ENCODE results near the gene PTPRD. TPM values are rescaled to one million over a fixed set of nuclear protein-coding genes. Genes with fewer than 3 reads are reported as not detected.

PTPRD gene
- total RNA-seq, 3 donors from 2014 or later (not counting 1 experiment from before 2014, with no cell fraction given): 0.05 to 0.68 TPM; not detected in 1

DNA sequence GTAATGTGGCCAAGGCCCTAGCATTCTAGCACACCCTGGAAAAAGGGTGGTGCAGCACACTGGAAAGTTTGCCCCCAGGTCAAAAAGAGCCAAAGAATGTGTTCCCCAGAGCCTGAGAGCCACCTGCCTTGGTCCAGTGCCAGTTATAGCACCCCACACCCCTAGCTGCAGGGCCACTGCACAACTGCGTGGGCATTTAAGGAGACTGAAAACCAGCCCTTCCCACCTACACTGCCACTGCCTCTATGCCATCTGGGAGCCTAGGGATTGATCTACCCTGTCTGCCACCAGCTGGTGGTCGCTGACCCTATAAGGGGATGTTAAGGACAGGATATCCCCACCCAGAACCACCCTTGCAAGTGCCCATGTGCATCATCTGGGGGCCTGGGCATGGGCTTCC lies 38.2 kb upstream of the PTPRD start:
- H3K4me1 Mint-ChIP-seq: no peaks in the 10 kb centered on the region
- H3K27me3 Mint-ChIP-seq (ENCODE audit: low read depth in 2 of 2): no peaks in the 10 kb centered on the region
- peaks cover 19% of the 10 kb centered on the region for H3K36me3 Mint-ChIP-seq
- Histone ChIP-seq H3K9me3 (ENCODE audit: control insufficient read depth, insufficient read depth, low read length) (peaks cover 10% of the 10 kb centered on the region), H3K27me3 (ENCODE audit: control insufficient read depth, insufficient read depth, low read length) (no peaks in the 10 kb centered on the region), H3K4me3 (ENCODE audit: low read length) (no peak overlapping the region), H3K27ac (ENCODE audit: low read length) (no peak overlapping the region), H3K4me1 (ENCODE audit: control insufficient read depth, insufficient read depth, low read length) (no peaks in the 10 kb centered on the region), H3K36me3 (ENCODE audit: control insufficient read depth, insufficient read depth, low read length) (no peaks in the 10 kb centered on the region)
- TF ChIP-seq, protein P1, sequence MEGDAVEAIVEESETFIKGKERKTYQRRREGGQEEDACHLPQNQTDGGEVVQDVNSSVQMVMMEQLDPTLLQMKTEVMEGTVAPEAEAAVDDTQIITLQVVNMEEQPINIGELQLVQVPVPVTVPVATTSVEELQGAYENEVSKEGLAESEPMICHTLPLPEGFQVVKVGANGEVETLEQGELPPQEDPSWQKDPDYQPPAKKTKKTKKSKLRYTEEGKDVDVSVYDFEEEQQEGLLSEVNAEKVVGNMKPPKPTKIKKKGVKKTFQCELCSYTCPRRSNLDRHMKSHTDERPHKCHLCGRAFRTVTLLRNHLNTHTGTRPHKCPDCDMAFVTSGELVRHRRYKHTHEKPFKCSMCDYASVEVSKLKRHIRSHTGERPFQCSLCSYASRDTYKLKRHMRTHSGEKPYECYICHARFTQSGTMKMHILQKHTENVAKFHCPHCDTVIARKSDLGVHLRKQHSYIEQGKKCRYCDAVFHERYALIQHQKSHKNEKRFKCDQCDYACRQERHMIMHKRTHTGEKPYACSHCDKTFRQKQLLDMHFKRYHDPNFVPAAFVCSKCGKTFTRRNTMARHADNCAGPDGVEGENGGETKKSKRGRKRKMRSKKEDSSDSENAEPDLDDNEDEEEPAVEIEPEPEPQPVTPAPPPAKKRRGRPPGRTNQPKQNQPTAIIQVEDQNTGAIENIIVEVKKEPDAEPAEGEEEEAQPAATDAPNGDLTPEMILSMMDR (IDR thresholded peaks at IDR 0.05): no peak
- intact Hi-C loops (cut with micrococcal nuclease): no loop called here
- peaks cover 16 to 32% of the 10 kb centered on the region in 2 donors for H3K9me3 Mint-ChIP-seq
- 74% methylated on average over 2 of the region's 2 CpGs for WGBS (ENCODE audit: insufficient coverage)
- no peak overlapping the region for H3K27ac Mint-ChIP-seq
- DNase-seq (no peak), ATAC-seq (no peak)
- no peak overlapping the region for H3K4me3 Mint-ChIP-seq

DNA sequence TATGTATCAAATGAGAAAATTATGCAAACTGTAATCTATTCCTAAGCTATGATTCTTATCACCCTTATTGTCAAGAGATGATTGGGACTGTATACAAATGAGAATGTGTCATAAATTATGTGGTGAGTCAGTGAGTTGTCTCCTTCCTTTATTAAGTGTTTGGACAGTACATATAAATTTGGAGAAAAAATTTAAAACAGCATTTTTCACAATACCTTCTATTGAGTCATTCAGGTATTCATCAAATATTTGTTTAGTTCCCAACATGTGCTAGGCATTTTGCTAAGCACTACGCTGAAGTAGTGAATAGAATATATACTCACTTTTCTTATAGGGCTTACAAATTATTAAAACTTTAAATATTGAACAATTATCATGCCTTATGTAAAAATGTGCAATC lies 36.3 kb upstream of the PTPRD start:
- Histone ChIP-seq H3K36me3 (ENCODE audit: control insufficient read depth, insufficient read depth, low read length) (no peaks in the 10 kb centered on the region), H3K27me3 (ENCODE audit: control insufficient read depth, insufficient read depth, low read length) (no peaks in the 10 kb centered on the region), H3K27ac (ENCODE audit: low read length) (no peak overlapping the region), H3K9me3 (ENCODE audit: control insufficient read depth, insufficient read depth, low read length) (peaks cover 10% of the 10 kb centered on the region), H3K4me1 (ENCODE audit: control insufficient read depth, insufficient read depth, low read length) (no peaks in the 10 kb centered on the region), H3K4me3 (ENCODE audit: low read length) (no peak overlapping the region)
- TF ChIP-seq, protein P1 (IDR thresholded peaks at IDR 0.05): no peak
- no CpG with 5 or more reads among the region's 1 CpG for WGBS (ENCODE audit: insufficient coverage)
- DNase-seq (no peak), ATAC-seq (no peak)
- no peak overlapping the region for H3K4me3 Mint-ChIP-seq
- peaks cover 19% of the 10 kb centered on the region for H3K36me3 Mint-ChIP-seq
- no peak overlapping the region for H3K27ac Mint-ChIP-seq
- H3K4me1 Mint-ChIP-seq: no peaks in the 10 kb centered on the region
- H3K27me3 Mint-ChIP-seq (ENCODE audit: low read depth in 2 of 2): no peaks in the 10 kb centered on the region
- intact Hi-C loops (cut with micrococcal nuclease): no loop called here
- H3K9me3 Mint-ChIP-seq: peaks cover 14 to 30% of the 10 kb centered on the region in 2 donors

DNA sequence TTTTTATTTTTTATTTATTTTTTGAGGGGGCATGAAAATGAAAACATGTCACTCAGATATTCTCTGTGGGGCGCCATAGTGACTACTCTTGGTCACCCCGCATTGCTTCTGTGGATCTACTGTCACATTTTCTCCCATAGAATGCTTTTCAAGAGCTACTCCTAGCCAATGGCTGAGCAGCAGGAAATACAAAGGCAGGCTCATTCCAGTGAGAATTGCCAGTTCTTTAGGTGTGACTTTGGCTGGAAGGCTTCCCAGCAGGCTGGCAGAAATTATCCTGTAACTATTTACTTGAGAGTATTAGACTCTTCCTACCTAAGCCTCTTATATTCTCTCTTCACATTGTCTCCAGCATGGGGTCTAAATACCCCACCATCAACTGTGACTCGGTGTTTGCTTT lies 21.0 kb upstream of the PTPRD start:
- Mint-ChIP-seq H3K27me3 (ENCODE audit: low read depth in 2 of 2) (no peaks in the 10 kb centered on the region), H3K27ac (no peak overlapping the region), H3K36me3 (no peaks in the 10 kb centered on the region), H3K9me3 (peaks cover 6 to 9% of the 10 kb centered on the region in 2 donors), H3K4me1 (no peaks in the 10 kb centered on the region), H3K4me3 (no peak overlapping the region)
- TF ChIP-seq, protein P1 (IDR thresholded peaks at IDR 0.05): no peak
- H3K4me3 ChIP-seq (ENCODE audit: low read length): no peak overlapping the region
- 74% methylated on average over 2 of the region's 3 CpGs for WGBS (ENCODE audit: insufficient coverage)
- no peaks in the 10 kb centered on the region for H3K4me1 ChIP-seq (ENCODE audit: control insufficient read depth, insufficient read depth, low read length)
- ATAC-seq (no peak), DNase-seq (no peak)
- no peak overlapping the region for H3K27ac ChIP-seq (ENCODE audit: low read length)
- intact Hi-C loops (cut with micrococcal nuclease): no loop called here
- no peaks in the 10 kb centered on the region for H3K9me3 ChIP-seq (ENCODE audit: control insufficient read depth, insufficient read depth, low read length)
- no peaks in the 10 kb centered on the region for H3K27me3 ChIP-seq (ENCODE audit: control insufficient read depth, insufficient read depth, low read length)
- H3K36me3 ChIP-seq (ENCODE audit: control insufficient read depth, insufficient read depth, low read length): no peaks in the 10 kb centered on the region

DNA sequence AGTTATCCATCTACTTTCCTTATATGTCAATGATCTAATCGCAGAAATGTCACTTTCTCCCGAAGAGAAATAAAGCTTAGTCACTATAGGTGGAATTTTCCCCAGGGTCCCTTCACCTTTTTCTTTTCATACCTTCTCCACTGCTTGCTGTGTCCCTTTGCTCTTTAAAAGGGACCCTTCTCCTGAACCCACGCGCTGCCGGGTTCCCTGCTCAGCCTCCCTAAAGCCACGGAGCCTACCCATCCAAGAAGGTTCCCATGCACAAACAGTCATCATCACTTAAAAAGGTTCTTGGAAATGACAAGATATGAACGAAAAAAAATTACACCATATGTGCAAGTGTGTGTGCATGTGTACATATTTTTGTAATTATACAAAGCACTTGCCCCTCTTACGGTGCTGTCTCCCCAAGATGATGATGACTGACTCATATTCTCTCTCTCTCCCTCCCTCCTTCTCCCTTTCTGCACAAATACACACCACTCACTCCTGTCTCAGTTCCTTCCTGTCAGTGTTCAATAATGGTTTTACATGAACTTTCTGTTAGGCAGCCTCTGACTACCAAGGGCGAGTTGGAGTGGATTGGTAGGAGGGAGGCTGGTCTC lies 1.5 kb upstream of the PTPRD start:
- Histone ChIP-seq H3K9me3 (ENCODE audit: control insufficient read depth, insufficient read depth, low read length) (no peaks in the 10 kb centered on the region), H3K27ac (ENCODE audit: low read length) (no peak overlapping the region), H3K4me3 (ENCODE audit: low read length) (no peak overlapping the region), H3K4me1 (ENCODE audit: control insufficient read depth, insufficient read depth, low read length) (no peaks in the 10 kb centered on the region), H3K36me3 (ENCODE audit: control insufficient read depth, insufficient read depth, low read length) (no peaks in the 10 kb centered on the region), H3K27me3 (ENCODE audit: control insufficient read depth, insufficient read depth, low read length) (peaks cover 13% of the 10 kb centered on the region)
- ATAC-seq (no peak), DNase-seq (no peak)
- TF ChIP-seq, protein P1 (IDR thresholded peaks at IDR 0.05): no peak
- Mint-ChIP-seq H3K27me3 (ENCODE audit: low read depth in 2 of 2) (peaks cover 8 to 28% of the 10 kb centered on the region in 2 donors), H3K4me3 (no peak overlapping the region), H3K36me3 (peaks cover 23% of the 10 kb centered on the region), H3K9me3 (peaks cover 11 to 12% of the 10 kb centered on the region in 2 donors), H3K27ac (no peak overlapping the region), H3K4me1 (no peaks in the 10 kb centered on the region)
- intact Hi-C loops (cut with micrococcal nuclease): no loop called here
- WGBS (ENCODE audit: insufficient coverage): 61% methylated on average over 8 of the region's 9 CpGs
